Activated CD8-positive, alpha-beta memory T cell treated with anti-CD3 and anti-CD28 coated beads for 1 hour (primary cell): ENCODE measurements around the gene HP.
"Not testable (repeated sequence)": the region's sequence is repeated elsewhere in the genome, so short reads cannot be mapped to it uniquely, and the experiment has no call there.

Experiments
- DNase-seq, 2 donors: peaks; one replicate each; pipeline ENCODE4 v3.0.0-alpha.2; 2020; ENCODE audit warnings: low read depth in 1 of 2; ENCODE audit errors: extremely low read depth in 1 of 2

HP gene

GRCh38 chr16:72054254-72054847 is at the start of gene HP:
HP (plus strand) TSS chr16:72054505; CDS start chr16:72054653, 148 bp downstream.
- DNase-seq: not testable (repeated sequence)

GRCh38 chr16:72008065-72008423 is 46.3 kb upstream of the HP start:
- not testable (repeated sequence) for DNase-seq

GRCh38 chr16:72008424-72009216 is 45.7 kb upstream of the HP start, which contains the start of gene DHODH:
DHODH (plus strand) TSS chr16:72008744; CDS start chr16:72008765, 21 bp downstream.
- peak; percentile 92 to 97 for DNase-seq

GRCh38 chr16:72009779-72010178 is 44.5 kb upstream of the HP start:
- no peak for DNase-seq

GRCh38 chr16:72012607-72013006 is 41.7 kb upstream of the HP start:
- DNase-seq: no peak

- no peak for DNase-seq
Measured at GRCh38 chr16:72013389-72013788, 40.9 kb upstream of the HP start.

- DNase-seq: no peak
Measured at GRCh38 chr16:72013888-72014581, 40.3 kb upstream of the HP start.

GRCh38 chr16:72014675-72015074 is 39.6 kb upstream of the HP start:
- no peak for DNase-seq

- DNase-seq: no peak
Measured at GRCh38 chr16:72015124-72015523, 39.2 kb upstream of the HP start.

- no peak for DNase-seq
Measured at GRCh38 chr16:72018470-72018869, 35.8 kb upstream of the HP start.

GRCh38 chr16:72021043-72021442 is 33.3 kb upstream of the HP start:
- DNase-seq: no peak

- DNase-seq: no peak
Measured at GRCh38 chr16:72022127-72022526, 32.2 kb upstream of the HP start.

- DNase-seq: no peak
Measured at GRCh38 chr16:72023962-72024361, 30.3 kb upstream of the HP start.

GRCh38 chr16:72024862-72025382 is 29.4 kb upstream of the HP start:
- DNase-seq: no peak

GRCh38 chr16:72025404-72026114 is 28.7 kb upstream of the HP start:
- DNase-seq: no peak

GRCh38 chr16:72027669-72028378 is 26.5 kb upstream of the HP start:
- no peak for DNase-seq

GRCh38 chr16:72029567-72030271 is 24.6 kb upstream of the HP start:
- DNase-seq: no peak

- DNase-seq: no peak
Measured at GRCh38 chr16:72033437-72033836, 20.9 kb upstream of the HP start.

GRCh38 chr16:72036098-72036497 is 18.2 kb upstream of the HP start:
- no peak for DNase-seq

GRCh38 chr16:72042157-72042660 is 12.1 kb upstream of the HP start:
- DNase-seq: no peak
